SK-N-SH (cell line): ENCODE results near the gene ATP8A2. TPM values are rescaled to one million over a fixed set of nuclear protein-coding genes. Genes with fewer than 3 reads are reported as not detected.

Source experiments
- CTCF ChIA-PET: fragments of 300-600, 350-600 bp; formaldehyde crosslinking; extraction: SDS; loops from one replicate; lab custom pipeline; 2021; lab: Yijun Ruan, JAX
- POLR2A ChIA-PET: fragments of 350-600 bp; sonication (Branson Sonifier 250); formaldehyde crosslinking; extraction: SDS; loops from one replicate; lab custom pipeline; 2020; ENCODE audit warnings: antibody characterized with exemption, inconsistent platforms; lab: Yijun Ruan, JAX
- DNase-seq: peaks from one replicate; pipeline ENCODE4 v3.0.0; 2012
- H2AFZ ChIP-seq: fragments of 200-600 bp; sonication (generic); 2 replicates; pipeline ENCODE4 v1.8.1; 2016; ENCODE audit warnings: antibody characterized with exemption, mild to moderate bottlenecking, low read depth
- H3F3A ChIP-seq: fragments of 200-600 bp; sonication (generic); replicated peaks from 2 replicates; pipeline ENCODE3; 2016; ENCODE audit warnings: antibody characterized with exemption, mild to moderate bottlenecking; ENCODE audit not compliant: insufficient read depth
- H3K27ac ChIP-seq, 2 experiments: fragments of 200-500 bp in 1 of 2; fragments of 200-600 bp in 1 of 2; sonication (Bioruptor generic) in 1 of 2; sonication (generic), shearing (Covaris generic) in 1 of 2; 2 replicates each; pipeline versions ENCODE4 v1.5.1 to v1.6.1; 2014 to 2016; ENCODE audit warnings: low read depth in 2 of 2, inconsistent platforms in 1 of 2, low read length in 1 of 2, mild to moderate bottlenecking in 1 of 2, mixed read lengths in 1 of 2
- H3K27me3 ChIP-seq: fragments of 200-600 bp; sonication (generic), shearing (Covaris generic); 2 replicates; pipeline ENCODE4 v1.6.1; 2016; ENCODE audit warnings: mixed run types; ENCODE audit not compliant: insufficient read depth
- H3K36me3 ChIP-seq, 2 experiments: fragments of 200-500 bp in 1 of 2; fragments of 200-600 bp in 1 of 2; sonication (Bioruptor generic) in 1 of 2; sonication (generic) in 1 of 2; replicated peaks in 1 of 2; 2 replicates each; pipeline versions ENCODE3 to v1.5.1; 2014 to 2016; ENCODE audit warnings: low read length in 1 of 2, mild to moderate bottlenecking in 1 of 2; ENCODE audit not compliant: insufficient read depth in 2 of 2, control insufficient read depth in 1 of 2
- H3K4me1 ChIP-seq, 2 experiments: fragments of 200-500 bp in 1 of 2; fragments of 200-600 bp in 1 of 2; sonication (Bioruptor generic) in 1 of 2; sonication (generic), shearing (Covaris generic) in 1 of 2; 2 replicates each; pipeline versions ENCODE4 v1.5.1 to v1.6.1; 2014 to 2016; ENCODE audit warnings: low read depth in 1 of 2, low read length in 1 of 2, mixed run types in 1 of 2; ENCODE audit not compliant: insufficient read depth in 2 of 2, control insufficient read depth in 1 of 2
- H3K4me2 ChIP-seq: fragments of 200-600 bp; sonication (generic), shearing (Covaris generic); 2 replicates; pipeline ENCODE4 v1.6.1; 2017; ENCODE audit warnings: mixed run types
- H3K4me3 ChIP-seq, 2 experiments: fragments of 200-500 bp in 1 of 2; fragments of 200-600 bp in 1 of 2; sonication (Bioruptor generic) in 1 of 2; sonication (generic), shearing (Covaris generic) in 1 of 2; 2 replicates each; pipeline versions ENCODE4 v1.5.1 to v1.8.1; 2014 to 2016; ENCODE audit warnings: low read depth in 2 of 2, inconsistent platforms in 1 of 2, low read length in 1 of 2, mild to moderate bottlenecking in 1 of 2, mixed read lengths in 1 of 2, moderate library complexity in 1 of 2
- H3K79me2 ChIP-seq: fragments of 200-600 bp; sonication (generic); 2 replicates; pipeline ENCODE4 v1.8.1; 2017; ENCODE audit warnings: mild to moderate bottlenecking; ENCODE audit not compliant: insufficient read depth
- H3K9ac ChIP-seq: fragments of 200-600 bp; sonication (generic); 2 replicates; pipeline ENCODE4 v1.6.1; 2017; ENCODE audit warnings: mixed run types
- H3K9me2 ChIP-seq: fragments of 200-600 bp; sonication (generic); 2 replicates; pipeline ENCODE4 v1.6.1; 2017; ENCODE audit warnings: mixed run types
- H3K9me3 ChIP-seq: fragments of 200-600 bp; sonication (generic); 2 replicates; pipeline ENCODE4 v1.6.1; 2017; ENCODE audit warnings: mixed run types, mild to moderate bottlenecking, moderate library complexity
- H4K20me1 ChIP-seq: fragments of 200-600 bp; sonication (generic); 2 replicates; pipeline ENCODE4 v1.6.1; 2017; ENCODE audit warnings: mild to moderate bottlenecking, mixed run types; ENCODE audit not compliant: insufficient read depth
- CTCF ChIP-seq: fragments of 200-600 bp; sonication (generic); IDR thresholded peaks from 2 replicates; pipeline ENCODE4 v1.6.1; 2017; ENCODE audit warnings: antibody characterized with exemption, mild to moderate bottlenecking, moderate library complexity
- EP300 ChIP-seq, 2 experiments: IDR thresholded peaks; 2 replicates each; pipeline versions ENCODE4 v1.4.0 to v1.6.1; 2012; ENCODE audit warnings: borderline replicate concordance in 1 of 2, low read depth in 1 of 2, low read length in 1 of 2
- EZH2phosphoT487 ChIP-seq: fragments of 200-600 bp; sonication (generic); IDR thresholded peaks from 2 replicates; pipeline ENCODE4 v1.6.1; 2017; ENCODE audit warnings: low read depth, mixed run types, mild to moderate bottlenecking, antibody characterized with exemption, moderate library complexity, borderline replicate concordance
- FOXJ3 ChIP-seq: sonication (generic); formaldehyde crosslinking; IDR thresholded peaks from 2 replicates; pipeline ENCODE4 v1.5.1; 2020; ENCODE audit warnings: mild to moderate bottlenecking, missing genetic modification reagents
- FOXM1 ChIP-seq: IDR thresholded peaks from 2 replicates; pipeline ENCODE4 v1.4.0; 2012; ENCODE audit warnings: low read depth, mild to moderate bottlenecking
- GABPA ChIP-seq: IDR thresholded peaks from 2 replicates; pipeline ENCODE4 v1.4.0; 2012; ENCODE audit warnings: low read depth, mild to moderate bottlenecking
- GATA2 ChIP-seq: sonication (generic); formaldehyde crosslinking; IDR thresholded peaks from 2 replicates; pipeline ENCODE4 v1.5.0; 2020; ENCODE audit warnings: mild to moderate bottlenecking, missing genetic modification reagents
- JUND ChIP-seq: IDR thresholded peaks from 2 replicates; pipeline ENCODE4 v1.4.0; 2012
- MXI1 ChIP-seq: IDR thresholded peaks from 2 replicates; pipeline ENCODE4 v1.6.1; 2012; ENCODE audit warnings: mild to moderate bottlenecking, low read depth, low read length, improper control_type of control experiment
- NRF1 ChIP-seq: IDR thresholded peaks from 2 replicates; pipeline ENCODE4 v1.6.1; 2012; ENCODE audit warnings: low read depth, mild to moderate bottlenecking, low read length
- PBX3 ChIP-seq: IDR thresholded peaks from 2 replicates; pipeline ENCODE4; 2012
- RAD21 ChIP-seq: IDR thresholded peaks from 2 replicates; pipeline ENCODE4 v1.6.1; 2012; ENCODE audit warnings: mild to moderate bottlenecking, low read length
- RCOR1 ChIP-seq: fragments of 150-350 bp; IDR thresholded peaks from 2 replicates; pipeline ENCODE4 v1.6.1; 2017; ENCODE audit warnings: antibody characterized with exemption, low read length
- REST ChIP-seq: IDR thresholded peaks from 2 replicates; pipeline ENCODE4 v1.6.1; 2012; ENCODE audit warnings: mild to moderate bottlenecking, low read depth, low read length, moderate library complexity
- RFX5 ChIP-seq: IDR thresholded peaks from 2 replicates; pipeline ENCODE4 v1.6.1; 2012; ENCODE audit warnings: mild to moderate bottlenecking, improper control_type of control experiment, low read length
- SIN3A ChIP-seq: IDR thresholded peaks from 2 replicates; pipeline ENCODE4 v1.6.1; 2012; ENCODE audit warnings: low read depth, mild to moderate bottlenecking, low read length, moderate library complexity, borderline replicate concordance
- TCF12 ChIP-seq: IDR thresholded peaks from 2 replicates; pipeline ENCODE4 v1.4.0; 2012
- TEAD4 ChIP-seq: IDR thresholded peaks from 2 replicates; pipeline ENCODE4 v1.4.0; 2012; ENCODE audit warnings: mild to moderate bottlenecking, borderline replicate concordance; ENCODE audit not compliant: insufficient read depth
- USF1 ChIP-seq: IDR thresholded peaks from 2 replicates; pipeline ENCODE4 v1.4.0; 2012; ENCODE audit warnings: low read depth, borderline replicate concordance
- USF2 ChIP-seq: fragments of 150-350 bp; IDR thresholded peaks from 2 replicates; pipeline ENCODE4 v1.6.1; 2017; ENCODE audit warnings: antibody characterized with exemption, low read length, low read depth, borderline replicate concordance
- YY1 ChIP-seq: IDR thresholded peaks from 2 replicates; pipeline ENCODE4 v1.4.0; 2012; ENCODE audit warnings: low read depth, mild to moderate bottlenecking
- WGBS: methylation state at CpG from one replicate; pipeline ENCODE4 v1.1.6; 2017; ENCODE audit warnings: low lambda C conversion rate; 5-methylcytosine and 5-hydroxymethylcytosine counted together
- polyA plus RNA-seq, 3 experiments: library from polyadenylated mRNA; depleted of rRNA; stranded (reverse); fragments of >200 nt; gene quantifications; 2 replicates each; pipeline ENCODE4 v1.2.3, GENCODE V29; 2012

The ATP8A2 gene
- polyA plus RNA-seq, 1 of the 3 experiments (the other 2 are of a cell fraction): 0.02 TPM

- TF ChIP-seq REST: no peak
- TF ChIP-seq RAD21: no peak
- no peak for TF ChIP-seq NRF1
- TF ChIP-seq GABPA: no peak
- no peak for TF ChIP-seq PBX3
- TF ChIP-seq USF1: no peak
- TF ChIP-seq RFX5: no peak
- no peak for TF ChIP-seq FOXM1
- no peak for TF ChIP-seq TCF12
- no peak for TF ChIP-seq EZH2phosphoT487
These were observed 527.7 kb downstream of the ATP8A2 start (continued) for GRCh38 chr13:25899464-25899863.

- 0% methylated on average over 1 of the region's 1 CpG for WGBS
- Histone ChIP-seq H3K4me3 (no peak overlapping the region), H3K79me2 (no peaks in the 10 kb centered on the region), H2AFZ (no peak overlapping the region), H3K27me3 (no peaks in the 10 kb centered on the region), H3K36me3 (no peaks in the 10 kb centered on the region), H3F3A (no peaks in the 10 kb centered on the region), H4K20me1 (no peaks in the 10 kb centered on the region), H3K4me1 (no peaks in the 10 kb centered on the region; a peak in 1 of 4 replicates), H3K27ac (no peak overlapping the region), H3K9me2 (no peaks in the 10 kb centered on the region), H3K9ac (no peak overlapping the region), H3K9me3 (no peaks in the 10 kb centered on the region), H3K4me2 (no peak overlapping the region)
- DNase-seq: no peak
- TF ChIP-seq PBX3 (no peak), FOXM1 (no peak), YY1 (no peak), USF1 (no peak), NRF1 (no peak), GATA2 (CRISPR knock-in tag) (no peak), JUND (no peak), SIN3A (no peak), TCF12 (no peak), EP300 (IDR thresholded peaks at IDR 0.05; ENCODE audit: borderline replicate concordance in 1 of 2, low read depth in 1 of 2, low read length in 1 of 2) (no peak), CTCF (no peak), USF2 (no peak), TEAD4 (no peak), RFX5 (no peak), RCOR1 (no peak), RAD21 (no peak), FOXJ3 (CRISPR knock-in tag) (no peak), MXI1 (no peak)
- ChIA-PET CTCF (no interaction called here), POLR2A (interaction anchor here (0.8 kb wide), 1 partner anchor 9 kb away, joined by 3 read pairs; no protein-coding TSS in a partner anchor)
These were observed 528.2 kb downstream of the ATP8A2 start for GRCh38 chr13:25899952-25900351.
